HG03135 (cell line): ENCODE results near the gene MST1.

Experiments
- ATAC-seq: cut with Tn5 transposase; IDR thresholded peaks from one replicate; pipeline ENCODE4 v1.9.1; 2021; ENCODE audit warnings: mild to moderate bottlenecking, moderate library complexity; ENCODE audit not compliant: unreplicated experiment

The MST1 gene

DNA sequence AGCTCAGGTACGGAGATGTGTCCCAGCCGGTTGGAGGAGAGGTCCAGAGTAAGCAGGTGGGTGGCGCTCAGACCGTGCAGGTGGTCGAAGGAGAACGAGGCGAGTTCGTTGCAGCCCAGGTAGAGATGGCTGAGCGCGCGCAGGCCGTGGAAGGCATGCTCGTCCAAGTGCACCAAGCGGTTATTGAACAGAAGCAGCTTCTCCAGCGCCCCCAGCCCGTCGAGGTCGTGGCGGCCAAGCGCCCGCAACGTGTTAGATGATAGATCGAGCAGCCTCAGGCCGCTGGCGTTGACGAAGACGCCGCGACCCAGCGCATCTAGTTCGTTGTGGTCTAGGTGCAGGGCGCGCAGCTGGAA, 29.6 kb upstream of the MST1 start:
- ATAC-seq, result no peak

DNA sequence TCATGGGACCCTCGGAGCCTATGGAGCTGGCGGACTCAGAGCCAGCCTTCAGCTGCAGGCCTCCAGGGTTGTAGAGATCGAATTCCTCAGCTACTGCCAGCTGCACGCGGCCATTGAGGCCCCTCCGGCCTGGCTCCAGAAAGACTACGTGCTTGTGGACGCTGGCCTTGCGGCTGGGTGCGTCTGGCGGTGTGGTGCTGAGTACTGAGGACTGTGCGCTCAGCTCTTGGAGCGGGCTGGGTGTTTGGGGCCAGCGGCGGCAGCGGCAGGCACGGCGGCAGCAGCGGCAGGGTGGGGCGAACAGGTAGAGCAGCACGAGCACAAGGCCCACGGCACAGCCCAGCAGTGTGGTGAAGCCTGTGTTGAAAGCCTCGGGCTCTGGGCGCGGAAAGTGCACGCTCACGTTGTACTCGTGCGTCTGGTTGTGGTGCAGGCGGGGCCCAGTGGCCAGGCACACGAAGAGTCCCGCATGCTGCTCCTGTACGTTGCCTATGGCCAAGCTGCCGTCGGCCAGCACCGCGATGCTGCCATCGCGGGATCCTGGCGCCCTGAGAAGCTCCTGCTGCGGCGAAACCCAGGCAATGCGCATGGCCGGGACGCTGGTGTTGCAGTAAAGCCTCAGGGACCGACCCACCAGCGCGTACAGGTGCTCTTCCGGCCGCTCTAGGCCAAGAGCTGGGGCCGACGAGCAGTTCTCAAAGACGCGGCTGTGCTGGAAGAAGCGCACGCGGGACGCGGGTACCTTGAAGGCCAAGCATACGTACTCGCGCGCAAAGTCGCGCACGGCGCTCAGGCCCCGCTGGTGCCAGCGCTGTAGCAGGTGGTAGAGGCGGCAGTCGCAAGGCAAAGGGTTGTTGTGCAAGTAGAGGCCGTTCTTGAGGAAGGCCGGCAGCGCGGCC, 28.9 kb upstream of the MST1 start:
- no peak for ATAC-seq

DNA sequence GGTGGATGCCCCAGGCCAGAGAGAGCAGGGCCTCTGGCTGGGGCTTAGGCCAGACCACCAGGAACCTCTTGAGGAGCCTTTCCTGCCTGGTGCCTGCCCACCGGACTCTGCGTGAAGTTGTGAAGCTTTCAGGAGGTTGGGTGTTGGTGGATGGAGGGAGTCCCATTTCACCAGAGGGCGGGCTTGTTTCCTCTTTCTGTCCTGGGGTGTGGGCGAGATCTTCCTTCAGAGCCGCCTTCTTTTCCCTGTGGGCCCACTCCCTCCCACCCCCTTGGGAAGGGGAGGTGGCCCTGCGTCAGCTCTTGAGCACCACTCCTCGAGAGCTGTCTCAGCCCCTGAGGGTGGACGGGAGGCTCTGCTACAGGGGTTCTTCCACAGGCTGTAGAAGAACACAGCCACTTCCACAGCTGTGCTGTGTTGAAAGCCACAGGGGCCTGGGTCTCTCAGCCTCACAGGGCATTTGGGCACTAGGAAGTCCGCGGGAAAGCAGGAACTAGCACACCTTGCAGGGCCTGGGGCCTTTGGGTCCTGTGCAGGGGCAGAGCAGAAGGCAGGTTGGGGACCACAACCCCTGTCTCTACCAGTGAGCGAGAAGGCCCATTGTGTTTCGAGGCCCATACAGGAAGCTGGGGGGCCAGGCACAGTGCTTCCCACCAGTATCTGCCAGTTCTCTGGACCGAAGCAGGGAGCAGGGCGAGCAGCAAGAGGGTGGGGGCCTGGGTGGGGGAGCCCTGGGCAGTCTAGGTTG, 28.1 kb upstream of the MST1 start:
- ATAC-seq, result no peak

- ATAC-seq, result no peak
Measured at GRCh38 chr3:49716691-49717210, 27.5 kb upstream of the MST1 start.

DNA sequence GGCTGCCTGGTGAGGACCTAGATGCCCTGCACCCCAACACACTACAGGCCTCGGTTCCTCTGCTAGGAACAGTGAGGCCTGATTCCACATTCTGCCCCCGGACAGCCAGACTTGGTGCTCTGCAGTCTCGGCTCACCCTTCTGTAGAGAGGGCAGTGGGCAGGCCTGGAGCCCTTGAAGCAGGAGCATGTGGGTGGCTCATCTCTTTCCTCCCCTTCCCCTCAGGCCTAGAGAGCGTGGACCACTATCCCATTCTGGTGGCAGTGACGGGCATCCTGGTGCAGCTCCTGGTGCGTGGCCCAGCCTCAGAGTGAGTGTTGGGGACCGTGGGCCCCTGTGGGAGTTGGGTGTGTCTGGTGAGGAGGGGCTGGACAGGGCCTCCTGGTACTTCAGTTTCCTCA, 26.9 kb upstream of the MST1 start:
- ATAC-seq, result no peak

GRCh38 chr3:49715611-49716121, 26.4 kb upstream of the MST1 start:
- ATAC-seq, result no peak

DNA sequence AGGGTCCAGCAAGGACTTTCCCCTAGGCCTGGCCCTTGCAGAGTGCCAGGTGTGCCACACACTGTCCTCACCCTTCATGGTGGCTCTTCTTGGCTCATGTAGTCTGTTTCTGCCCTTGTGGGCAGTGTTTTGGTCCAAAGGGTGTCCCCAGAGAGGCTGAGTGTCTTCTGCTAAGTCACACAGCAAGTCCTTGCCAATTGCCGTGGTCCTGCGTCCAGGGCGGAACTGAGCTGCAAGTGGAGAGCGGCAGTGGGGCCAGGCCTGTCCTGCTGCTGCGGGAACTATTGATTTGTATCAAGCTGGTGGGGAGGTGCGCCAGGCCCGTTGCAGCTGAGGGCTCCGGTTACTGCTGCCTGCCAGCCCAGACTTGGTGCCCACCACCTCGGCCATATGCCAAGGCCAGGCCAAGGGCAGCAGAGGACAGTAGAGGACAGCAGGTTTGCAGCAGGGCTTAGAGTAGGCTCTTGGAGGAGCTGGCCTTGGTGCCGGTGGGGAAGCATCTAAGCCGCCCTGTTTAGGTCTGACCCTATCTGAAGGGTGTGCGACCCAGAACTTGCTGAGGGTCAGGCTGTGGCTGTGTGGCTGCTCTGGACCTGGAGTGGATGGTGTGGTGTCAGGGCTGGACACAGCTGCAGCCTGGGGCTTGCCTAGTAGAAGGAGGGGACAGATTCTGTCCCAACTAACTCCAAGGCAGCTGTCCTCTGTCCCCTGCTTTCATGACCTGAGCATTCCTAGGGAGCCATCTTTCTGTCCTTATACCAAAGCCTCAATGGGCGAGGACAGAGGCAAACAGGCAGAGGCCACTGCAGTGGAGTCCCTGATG, 25.7 kb upstream of the MST1 start:
- ATAC-seq, result no peak

GRCh38 chr3:49713336-49714105, 24.2 kb upstream of the MST1 start:
- ATAC-seq, result no peak

DNA sequence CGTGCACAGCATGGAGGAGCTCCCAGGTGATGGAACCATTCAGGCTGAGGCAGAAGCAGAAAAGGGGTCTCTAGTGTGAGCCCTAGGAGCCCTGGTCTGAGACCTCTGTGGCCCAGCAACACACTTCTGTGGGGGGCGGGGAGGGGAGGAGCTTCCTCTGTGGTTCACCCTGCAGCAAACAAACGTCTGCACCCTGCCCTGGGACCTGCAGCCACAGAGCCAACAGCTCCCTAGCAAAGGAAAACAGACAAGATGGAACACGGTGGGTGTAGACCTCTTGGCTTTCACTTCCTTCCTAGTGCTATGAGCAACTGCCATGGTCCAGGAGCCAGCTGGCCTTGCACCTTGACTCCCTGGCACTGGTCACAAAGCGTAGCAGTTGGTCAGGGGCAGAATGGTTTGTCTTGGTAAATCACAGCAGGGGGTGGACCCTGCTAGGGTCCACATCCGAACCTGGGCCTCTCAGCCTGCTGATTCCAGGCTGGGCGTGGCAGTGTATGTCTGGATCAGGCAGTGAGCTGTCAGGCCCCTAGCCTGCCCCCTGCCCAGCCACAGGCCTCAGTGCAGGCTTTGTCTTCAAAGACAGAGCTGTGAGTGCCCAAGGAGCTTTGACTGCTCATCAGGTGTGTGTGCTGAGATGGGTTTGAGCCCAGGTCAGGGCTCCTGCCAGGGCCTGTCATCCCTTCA, 23.5 kb upstream of the MST1 start:
- ATAC-seq, result no peak

DNA sequence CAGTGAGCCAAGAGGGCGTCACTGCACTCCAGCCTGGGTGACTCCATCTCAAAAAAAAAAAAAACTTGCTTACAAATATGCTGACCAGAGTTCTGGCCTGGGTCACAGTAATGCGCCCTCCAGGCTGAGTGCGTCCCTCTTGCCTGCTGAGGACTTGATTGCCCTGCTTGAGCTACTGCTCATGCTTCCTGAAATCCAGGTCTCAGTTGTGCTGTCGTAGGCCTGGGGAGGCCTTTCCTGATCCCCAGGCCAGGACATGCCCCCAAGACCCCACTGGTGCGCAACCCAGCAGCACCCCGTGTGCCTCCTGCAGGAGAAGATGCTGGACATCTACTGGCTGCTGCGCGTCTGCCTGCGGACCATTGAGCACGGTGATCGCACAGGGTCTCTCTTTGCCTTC, 22.9 kb upstream of the MST1 start:
- no peak for ATAC-seq

GRCh38 chr3:49711489-49711888, 22.2 kb upstream of the MST1 start:
- no peak for ATAC-seq

GRCh38 chr3:49709852-49710251, 20.6 kb upstream of the MST1 start:
- no peak for ATAC-seq

- no peak for ATAC-seq
Measured at GRCh38 chr3:49707113-49707480, 17.8 kb upstream of the MST1 start.

DNA sequence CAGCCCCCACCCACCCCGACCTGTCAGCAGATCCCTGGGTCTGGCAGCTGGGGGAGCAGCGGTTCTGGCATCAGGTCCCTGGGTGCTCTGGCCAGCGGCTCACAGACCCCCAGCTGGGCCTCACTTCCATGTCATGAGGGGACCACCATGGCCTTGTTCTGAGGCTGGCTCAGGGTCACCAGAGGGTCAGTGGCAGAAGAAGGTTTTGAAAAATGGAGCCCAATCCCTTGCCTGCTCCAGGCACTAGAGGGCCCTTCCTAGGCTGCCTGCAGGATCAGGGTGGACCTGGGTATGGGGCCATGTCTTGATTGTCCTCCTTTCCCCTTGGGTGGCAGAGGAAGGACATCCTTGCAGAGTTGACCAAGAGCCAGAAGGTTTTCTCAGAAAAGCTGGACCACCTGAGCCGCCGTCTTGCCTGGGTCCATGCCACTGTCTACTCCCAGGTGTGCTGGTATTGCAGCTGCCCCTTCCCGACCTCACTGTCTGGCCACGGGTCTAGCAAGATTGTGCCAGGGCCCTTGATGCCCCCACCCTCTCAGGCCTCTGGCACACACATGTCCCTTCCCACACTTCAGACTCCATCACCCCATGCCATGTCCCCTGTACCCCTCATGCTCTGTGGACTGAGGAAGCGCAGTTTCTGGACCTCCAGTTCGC, 17.3 kb upstream of the MST1 start:
- ATAC-seq, result no peak

GRCh38 chr3:49705390-49705960, 16.2 kb upstream of the MST1 start:
- no peak for ATAC-seq

- ATAC-seq, result no peak
Measured at GRCh38 chr3:49704629-49705028, 15.4 kb upstream of the MST1 start.

DNA sequence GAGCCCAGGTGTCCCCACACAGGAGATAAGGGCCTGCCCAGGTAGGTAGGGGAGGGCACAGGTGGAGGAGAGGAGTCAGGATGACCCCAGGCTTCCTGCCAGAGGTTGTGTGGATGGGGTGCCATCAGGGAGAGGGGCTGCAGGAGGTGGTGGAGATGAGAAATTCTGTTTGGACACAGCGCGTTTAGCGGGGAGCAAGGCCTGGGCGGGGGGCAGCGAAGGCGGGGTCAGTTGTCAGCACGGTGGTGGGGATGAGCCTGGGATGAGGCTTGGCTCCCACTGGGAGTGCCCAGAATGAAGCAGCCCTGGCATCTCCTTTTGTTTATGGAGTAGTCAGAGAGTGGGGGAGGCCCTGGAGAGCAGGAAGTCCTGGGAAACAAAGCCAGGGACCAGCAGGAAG, 14.7 kb upstream of the MST1 start:
- ATAC-seq, result no peak

GRCh38 chr3:49703443-49703927, 14.2 kb upstream of the MST1 start:
- ATAC-seq, result no peak

GRCh38 chr3:49702672-49703071, 13.4 kb upstream of the MST1 start:
- ATAC-seq, result no peak
